Vein endothelial cell (primary cell): ENCODE results near the gene FCRL1. TPM values are rescaled to one million over a fixed set of nuclear protein-coding genes. Genes with fewer than 3 reads are reported as not detected.

Experiments
- small RNA-seq: library from RNA; depleted of rRNA; stranded (forward); fragments of <200 nt; gene quantifications from one replicate; pipeline ENCODE3, GENCODE V24; 2012
- total RNA-seq: library from RNA; depleted of rRNA; stranded (reverse); fragments of >200 nt; gene quantifications from 2 replicates; pipeline ENCODE4 v1.2.3, GENCODE V29; 2012

Gene FCRL1
- not detected in 2 replicates for total RNA-seq

DNA sequence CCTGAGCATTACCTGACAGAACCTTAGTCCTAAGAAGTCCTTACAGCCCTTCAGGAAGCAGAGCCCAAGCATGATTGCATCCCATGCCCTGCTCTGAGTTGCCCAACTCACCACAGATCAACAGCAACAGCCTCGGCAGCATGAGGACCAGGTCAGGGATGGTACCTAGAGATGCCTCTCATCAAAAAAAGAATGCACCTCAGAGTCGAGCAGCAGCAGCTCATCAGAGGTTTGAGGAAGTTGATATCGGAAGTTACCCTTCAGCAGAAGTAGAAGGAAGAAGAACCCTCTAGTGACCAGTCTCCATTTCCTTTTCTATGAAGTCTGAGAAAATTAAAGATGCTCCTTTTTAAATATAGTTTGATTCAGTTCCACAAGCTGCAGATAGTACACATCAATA lies at the start of gene FCRL1:
Gene FCRL1, minus strand, starts transcription at position 225 of the 400 bp plus-strand sequence. Its CDS starts 83 bp downstream, at position 142.

GRCh38 chr1:157841708-157842107 lies 21.8 kb upstream of the FCRL1 start, which contains the start of gene CD5L:
CD5L (minus strand) TSS chr1:157841808; CDS start chr1:157841701, 107 bp downstream.

GRCh38 chr1:157776971-157777391 lies 42.9 kb downstream of the FCRL1 start, which contains the start of gene FCRL2:
FCRL2 (minus strand) TSS chr1:157777132; CDS start chr1:157777073, 59 bp downstream.

Small RNA genes lying within 50 kb of the gene (small RNA-seq; reads per million reads assigned to genes)
- gene MRPS21P2: not detected

Other genes starting within 250 kb of the FCRL1 start
- gene FCRL4, start 222.0 kb downstream of the FCRL1 start, total RNA-seq: under 0.01 TPM in 1 of 2 replicates, not detected in the other
- not detected in 2 replicates for gene FCRL3, start 119.4 kb downstream of the FCRL1 start, total RNA-seq
- gene FCRL2, start 43.0 kb downstream of the FCRL1 start, total RNA-seq: not detected in 2 replicates
- gene CD5L, start 21.7 kb upstream of the FCRL1 start, total RNA-seq: not detected in 2 replicates
- gene KIRREL1, start 173.5 kb upstream of the FCRL1 start, total RNA-seq: 42.2 and 51.9 TPM in 2 replicates